WTC11 (cell line): ENCODE data around the gene RAB15. TPM values are rescaled to one million over a fixed set of nuclear protein-coding genes. Genes with fewer than 3 reads are reported as not detected.

Source experiments
- ATAC-seq: fragments of 200-7000 bp; cut with Tn5 transposase; 2 replicates; pipeline ENCODE4 v1.10.0; 2021; ENCODE audit warnings: mild to moderate bottlenecking, moderate library complexity
- CTCF ChIA-PET: fragments of 300-600 bp; sonication (Branson Sonifier 250); formaldehyde crosslinking; loops from one replicate; lab custom pipeline; 2021; ENCODE audit warnings: antibody characterized with exemption; lab: Charles Lee
- POLR2A ChIA-PET: fragments of 350-600 bp; sonication (Branson Sonifier 250); formaldehyde crosslinking; loops from one replicate; lab custom pipeline; 2021; ENCODE audit warnings: antibody characterized with exemption; lab: Charles Lee
- DNase-seq: peaks from one replicate; pipeline ENCODE4 v3.0.0; 2021; ENCODE audit warnings: low spot score
- H3K27ac Mint-ChIP-seq: 2 replicates; pipeline ENCODE4 v1.8.0; 2021; ENCODE audit warnings: mixed read lengths
- H3K27me3 Mint-ChIP-seq: 2 replicates; pipeline ENCODE4 v1.8.0; 2021; ENCODE audit warnings: low read depth, mild to moderate bottlenecking, moderate library complexity, mixed read lengths
- H3K36me3 Mint-ChIP-seq: 2 replicates; pipeline ENCODE4 v1.8.0; 2021; ENCODE audit warnings: mixed read lengths
- H3K4me1 Mint-ChIP-seq: 2 replicates; pipeline ENCODE4 v1.8.0; 2022; ENCODE audit warnings: mixed read lengths
- H3K4me3 Mint-ChIP-seq: 2 replicates; pipeline ENCODE4 v1.8.0; 2021; ENCODE audit warnings: mild to moderate bottlenecking, moderate library complexity, mixed read lengths
- H3K9me3 Mint-ChIP-seq: 2 replicates; pipeline ENCODE4 v1.8.0; 2021; ENCODE audit warnings: mixed read lengths
- ARID4B ChIP-seq: sonication (generic); formaldehyde crosslinking; IDR thresholded peaks from 2 replicates; pipeline ENCODE4 v1.8.0; 2023; ENCODE audit warnings: missing genetic modification reagents, mild to moderate bottlenecking, borderline replicate concordance
- ATF3 ChIP-seq: sonication (generic); formaldehyde crosslinking; conservative IDR thresholded peaks from 2 replicates; pipeline ENCODE4 v1.8.1; 2022; ENCODE audit warnings: mild to moderate bottlenecking, missing genetic modification reagents
- E2F4 ChIP-seq: sonication (generic); formaldehyde crosslinking; IDR thresholded peaks from 2 replicates; pipeline ENCODE4 v1.8.1; 2022; ENCODE audit warnings: low read depth, mild to moderate bottlenecking, moderate library complexity, missing genetic modification reagents, borderline replicate concordance
- EMX1 ChIP-seq: fragments of 250-450 bp; sonication (Bioruptor Pico); IDR thresholded peaks from 2 replicates; pipeline ENCODE4 v1.8.0; 2021; ENCODE audit warnings: mild to moderate bottlenecking
- FOXJ3 ChIP-seq: sonication (generic); formaldehyde crosslinking; IDR thresholded peaks from 2 replicates; pipeline ENCODE4 v1.9.0; 2021; ENCODE audit warnings: missing genetic modification reagents, mild to moderate bottlenecking, borderline replicate concordance
- FOXK1 ChIP-seq: sonication (generic); formaldehyde crosslinking; IDR thresholded peaks from 2 replicates; pipeline ENCODE4 v1.8.0; 2022; ENCODE audit warnings: mild to moderate bottlenecking, moderate library complexity, missing genetic modification reagents
- JUN ChIP-seq: sonication (generic); formaldehyde crosslinking; IDR thresholded peaks from 2 replicates; pipeline ENCODE4 v1.8.0; 2023; ENCODE audit warnings: mild to moderate bottlenecking, missing genetic modification reagents
- NR2C2 ChIP-seq: sonication (generic); formaldehyde crosslinking; IDR thresholded peaks from 2 replicates; pipeline ENCODE4 v1.8.0; 2022; ENCODE audit warnings: mild to moderate bottlenecking, missing genetic modification reagents
- TCF7 ChIP-seq: sonication (generic); formaldehyde crosslinking; IDR thresholded peaks from 2 replicates; pipeline ENCODE4 v1.8.0; 2022; ENCODE audit warnings: mild to moderate bottlenecking, low read depth, missing genetic modification reagents, moderate library complexity
- TEAD1 ChIP-seq: sonication (generic); formaldehyde crosslinking; IDR thresholded peaks from 2 replicates; pipeline ENCODE4 v1.8.0; 2022; ENCODE audit warnings: mild to moderate bottlenecking, missing genetic modification reagents
- ZBTB21 ChIP-seq: sonication (generic); formaldehyde crosslinking; IDR thresholded peaks from 2 replicates; pipeline ENCODE4 v1.8.1; 2023; ENCODE audit warnings: mild to moderate bottlenecking, missing genetic modification reagents, borderline replicate concordance
- ZBTB43 ChIP-seq: sonication (generic); formaldehyde crosslinking; IDR thresholded peaks from 2 replicates; pipeline ENCODE4 v1.8.1; 2023; ENCODE audit warnings: mild to moderate bottlenecking, missing genetic modification reagents
- ZNF121 ChIP-seq: sonication (generic); formaldehyde crosslinking; IDR thresholded peaks from 2 replicates; pipeline ENCODE4 v1.8.0; 2023; ENCODE audit warnings: missing genetic modification reagents
- ZNF219 ChIP-seq: sonication (generic); formaldehyde crosslinking; IDR thresholded peaks from 2 replicates; pipeline ENCODE4 v1.8.0; 2023; ENCODE audit warnings: missing genetic modification reagents, mild to moderate bottlenecking, borderline replicate concordance
- ZNF396 ChIP-seq: fragments of 250-450 bp; sonication (Bioruptor Pico); IDR thresholded peaks from 2 replicates; pipeline ENCODE4 v1.8.0; 2021; ENCODE audit warnings: mild to moderate bottlenecking, moderate library complexity, borderline replicate concordance
- ZNF423 ChIP-seq: fragments of 250-450 bp; sonication (Bioruptor Pico); IDR thresholded peaks from 2 replicates; pipeline ENCODE4 v2.1.2; 2022; ENCODE audit warnings: mild to moderate bottlenecking, moderate library complexity
- total RNA-seq: library from RNA; stranded (reverse); gene quantifications from 3 replicates; pipeline ENCODE4 v1.2.3, GENCODE V29; 2021
- TF ChIP-seq, protein P1 (sequence below): fragments of 200-600 bp; IDR thresholded peaks from 2 replicates; pipeline ENCODE4 v1.8.0; 2022; ENCODE audit warnings: antibody characterized with exemption
- TF ChIP-seq, protein P2 (sequence below): sonication (generic); formaldehyde crosslinking; IDR thresholded peaks from 2 replicates; pipeline ENCODE4 v1.8.1; 2023; ENCODE audit warnings: mild to moderate bottlenecking, missing genetic modification reagents, borderline replicate concordance
- TF ChIP-seq, protein P3 (sequence below): fragments of 250-450 bp; sonication (Bioruptor Pico); IDR thresholded peaks from 2 replicates; pipeline ENCODE4 v2.1.2; 2022; ENCODE audit warnings: mild to moderate bottlenecking, moderate library complexity

The RAB15 gene
- total RNA-seq, 1 experiment from 2014 or later, result 49.1 TPM

DNA sequence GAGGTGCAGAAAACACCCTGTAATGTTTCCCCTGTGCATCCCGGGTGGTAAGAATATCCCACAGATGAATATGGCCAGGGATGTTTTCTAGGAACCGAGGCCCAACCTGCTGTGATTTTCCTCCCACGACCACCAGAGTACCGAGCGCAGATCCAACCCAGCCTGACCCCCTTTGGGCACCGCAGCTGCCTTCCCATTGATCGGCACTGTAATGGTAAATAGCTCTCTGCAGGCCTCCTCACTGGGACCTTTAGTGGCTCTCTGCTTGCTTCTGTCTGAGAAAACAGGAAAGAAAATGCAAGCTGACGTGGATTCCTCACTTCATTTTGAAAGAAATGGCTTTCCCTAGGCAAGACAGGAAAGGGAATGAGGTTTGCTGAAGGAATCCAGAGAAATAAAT lies 2.4 kb upstream of the RAB15 start:
- Mint-ChIP-seq H3K4me3 (peak overlapping the region; percentile 29; the same call in 1 of the 2 replicates), H3K36me3 (no peaks in the 10 kb centered on the region), H3K27me3 (peaks cover 9% of the 10 kb centered on the region), H3K9me3 (no peaks in the 10 kb centered on the region), H3K4me1 (peaks cover 65% of the 10 kb centered on the region), H3K27ac (peak overlapping the region; percentile 83; the same call in 1 of the 2 replicates)
- ATAC-seq (peak; percentile 68), DNase-seq (peak; percentile 47)
- ChIA-PET CTCF (interaction anchor here (0.6 to 3.1 kb wide), 13 partner anchors 11 to 576 kb away, joined by 3 to 21 read pairs (median 5); partner anchors contain the start of genes FNTB and GPX2), POLR2A (interaction anchor here (0.6 to 1.1 kb wide), 2 partner anchors 64 to 585 kb away, joined by 3 to 4 read pairs; no protein-coding TSS in a partner anchor)
- TF ChIP-seq, protein P1, sequence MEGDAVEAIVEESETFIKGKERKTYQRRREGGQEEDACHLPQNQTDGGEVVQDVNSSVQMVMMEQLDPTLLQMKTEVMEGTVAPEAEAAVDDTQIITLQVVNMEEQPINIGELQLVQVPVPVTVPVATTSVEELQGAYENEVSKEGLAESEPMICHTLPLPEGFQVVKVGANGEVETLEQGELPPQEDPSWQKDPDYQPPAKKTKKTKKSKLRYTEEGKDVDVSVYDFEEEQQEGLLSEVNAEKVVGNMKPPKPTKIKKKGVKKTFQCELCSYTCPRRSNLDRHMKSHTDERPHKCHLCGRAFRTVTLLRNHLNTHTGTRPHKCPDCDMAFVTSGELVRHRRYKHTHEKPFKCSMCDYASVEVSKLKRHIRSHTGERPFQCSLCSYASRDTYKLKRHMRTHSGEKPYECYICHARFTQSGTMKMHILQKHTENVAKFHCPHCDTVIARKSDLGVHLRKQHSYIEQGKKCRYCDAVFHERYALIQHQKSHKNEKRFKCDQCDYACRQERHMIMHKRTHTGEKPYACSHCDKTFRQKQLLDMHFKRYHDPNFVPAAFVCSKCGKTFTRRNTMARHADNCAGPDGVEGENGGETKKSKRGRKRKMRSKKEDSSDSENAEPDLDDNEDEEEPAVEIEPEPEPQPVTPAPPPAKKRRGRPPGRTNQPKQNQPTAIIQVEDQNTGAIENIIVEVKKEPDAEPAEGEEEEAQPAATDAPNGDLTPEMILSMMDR, result no peak
- TF ChIP-seq E2F4 (no peak), EMX1 (CRISPR knock-in tag) (no peak), TEAD1 (peak; percentile 59; the same call in 1 of the 2 replicates), NR2C2 (no peak), ZBTB21 (CRISPR knock-in tag) (no peak), FOXK1 (CRISPR knock-in tag) (peak; percentile 55; the same call in 1 of the 2 replicates), ZNF121 (CRISPR knock-in tag) (no peak), ARID4B (CRISPR knock-in tag) (no peak), ZNF423 (peak; percentile 98)
- TF ChIP-seq, protein P2, sequence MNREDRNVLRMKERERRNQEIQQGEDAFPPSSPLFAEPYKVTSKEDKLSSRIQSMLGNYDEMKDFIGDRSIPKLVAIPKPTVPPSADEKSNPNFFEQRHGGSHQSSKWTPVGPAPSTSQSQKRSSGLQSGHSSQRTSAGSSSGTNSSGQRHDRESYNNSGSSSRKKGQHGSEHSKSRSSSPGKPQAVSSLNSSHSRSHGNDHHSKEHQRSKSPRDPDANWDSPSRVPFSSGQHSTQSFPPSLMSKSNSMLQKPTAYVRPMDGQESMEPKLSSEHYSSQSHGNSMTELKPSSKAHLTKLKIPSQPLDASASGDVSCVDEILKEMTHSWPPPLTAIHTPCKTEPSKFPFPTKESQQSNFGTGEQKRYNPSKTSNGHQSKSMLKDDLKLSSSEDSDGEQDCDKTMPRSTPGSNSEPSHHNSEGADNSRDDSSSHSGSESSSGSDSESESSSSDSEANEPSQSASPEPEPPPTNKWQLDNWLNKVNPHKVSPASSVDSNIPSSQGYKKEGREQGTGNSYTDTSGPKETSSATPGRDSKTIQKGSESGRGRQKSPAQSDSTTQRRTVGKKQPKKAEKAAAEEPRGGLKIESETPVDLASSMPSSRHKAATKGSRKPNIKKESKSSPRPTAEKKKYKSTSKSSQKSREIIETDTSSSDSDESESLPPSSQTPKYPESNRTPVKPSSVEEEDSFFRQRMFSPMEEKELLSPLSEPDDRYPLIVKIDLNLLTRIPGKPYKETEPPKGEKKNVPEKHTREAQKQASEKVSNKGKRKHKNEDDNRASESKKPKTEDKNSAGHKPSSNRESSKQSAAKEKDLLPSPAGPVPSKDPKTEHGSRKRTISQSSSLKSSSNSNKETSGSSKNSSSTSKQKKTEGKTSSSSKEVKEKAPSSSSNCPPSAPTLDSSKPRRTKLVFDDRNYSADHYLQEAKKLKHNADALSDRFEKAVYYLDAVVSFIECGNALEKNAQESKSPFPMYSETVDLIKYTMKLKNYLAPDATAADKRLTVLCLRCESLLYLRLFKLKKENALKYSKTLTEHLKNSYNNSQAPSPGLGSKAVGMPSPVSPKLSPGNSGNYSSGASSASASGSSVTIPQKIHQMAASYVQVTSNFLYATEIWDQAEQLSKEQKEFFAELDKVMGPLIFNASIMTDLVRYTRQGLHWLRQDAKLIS (CRISPR knock-in tag), result 0 out of 2 replicates have a peak, but pooled peaks have one; percentile 51
- TF ChIP-seq, protein P3, sequence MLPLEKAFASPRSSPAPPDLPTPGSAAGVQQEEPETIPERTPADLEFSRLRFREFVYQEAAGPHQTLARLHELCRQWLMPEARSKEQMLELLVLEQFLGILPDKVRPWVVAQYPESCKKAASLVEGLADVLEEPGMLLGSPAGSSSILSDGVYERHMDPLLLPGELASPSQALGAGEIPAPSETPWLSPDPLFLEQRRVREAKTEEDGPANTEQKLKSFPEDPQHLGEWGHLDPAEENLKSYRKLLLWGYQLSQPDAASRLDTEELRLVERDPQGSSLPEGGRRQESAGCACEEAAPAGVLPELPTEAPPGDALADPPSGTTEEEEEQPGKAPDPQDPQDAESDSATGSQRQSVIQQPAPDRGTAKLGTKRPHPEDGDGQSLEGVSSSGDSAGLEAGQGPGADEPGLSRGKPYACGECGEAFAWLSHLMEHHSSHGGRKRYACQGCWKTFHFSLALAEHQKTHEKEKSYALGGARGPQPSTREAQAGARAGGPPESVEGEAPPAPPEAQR (CRISPR knock-in tag), result no peak

- H3K27me3 Mint-ChIP-seq, result peaks cover 9% of the 10 kb centered on the region
- POLR2A ChIA-PET, result no interaction called here
- H3K9me3 Mint-ChIP-seq, result no peaks in the 10 kb centered on the region
- H3K27ac Mint-ChIP-seq, result no peak overlapping the region
- CTCF ChIA-PET, result interaction anchor here (0.7 to 3.1 kb wide), 8 partner anchors 10 to 323 kb away, joined by 3 to 21 read pairs (median 6); partner anchors contain the start of gene FNTB
- DNase-seq (no peak), ATAC-seq (no peak)
- H3K36me3 Mint-ChIP-seq, result no peaks in the 10 kb centered on the region
- H3K4me1 Mint-ChIP-seq, result peaks cover 68% of the 10 kb centered on the region
- H3K4me3 Mint-ChIP-seq, result no peak overlapping the region
- no peak for TF ChIP-seq ATF3 (CRISPR knock-in tag)
- no peak for TF ChIP-seq TCF7 (CRISPR knock-in tag)
- no peak for TF ChIP-seq JUN (CRISPR knock-in tag)
- TF ChIP-seq FOXJ3 (CRISPR knock-in tag), result no peak
- no peak for TF ChIP-seq E2F4
- TF ChIP-seq ZBTB43, result no peak
- no peak for TF ChIP-seq ZNF219 (CRISPR knock-in tag)
- no peak for TF ChIP-seq ZNF396 (CRISPR knock-in tag)
- no peak for TF ChIP-seq FOXK1 (CRISPR knock-in tag)
Observed at GRCh38 chr14:64973826-64974225, 1.7 kb upstream of the RAB15 start.
